ENCODE results near the gene EFCAB8.

EFCAB8 gene

GRCh38 chr20:32989507-32990283, 131.0 kb downstream of the EFCAB8 start:
- no peak for DNase-seq

- DNase-seq, result no peak
Measured at GRCh38 chr20:32990426-32990825, 131.7 kb downstream of the EFCAB8 start.

GRCh38 chr20:32991383-32991782, 132.7 kb downstream of the EFCAB8 start:
- DNase-seq, result no peak

- no peak for DNase-seq
Measured at GRCh38 chr20:32991792-32992641, 133.3 kb downstream of the EFCAB8 start.

- DNase-seq, result peak; percentile 22
Measured at GRCh38 chr20:32993496-32994050, 134.8 kb downstream of the EFCAB8 start.

GRCh38 chr20:32995802-32996201, 137.1 kb downstream of the EFCAB8 start:
- no peak for DNase-seq

GRCh38 chr20:32997431-32997830, 138.7 kb downstream of the EFCAB8 start:
- no peak for DNase-seq

- DNase-seq, result no peak
Measured at GRCh38 chr20:32999603-33000250, 141.0 kb downstream of the EFCAB8 start.

- DNase-seq, result no peak
Measured at GRCh38 chr20:33000802-33001466, 142.2 kb downstream of the EFCAB8 start.

- DNase-seq, result no peak
Measured at GRCh38 chr20:33002087-33002808, 143.5 kb downstream of the EFCAB8 start.

GRCh38 chr20:33004141-33004751, 145.5 kb downstream of the EFCAB8 start, which contains the start of gene SUN5:
Gene SUN5, minus strand, starts transcription at chr20:33004433. Its CDS starts 93 bp downstream, at chr20:33004340.
- DNase-seq, result no peak

GRCh38 chr20:33005132-33005566, 146.4 kb downstream of the EFCAB8 start:
- peak; percentile 49 for DNase-seq

- no peak for DNase-seq
Measured at GRCh38 chr20:33005908-33006775, 147.4 kb downstream of the EFCAB8 start.

GRCh38 chr20:33006776-33007375, 148.2 kb downstream of the EFCAB8 start:
- DNase-seq, result no peak

GRCh38 chr20:33007376-33008335, 148.9 kb downstream of the EFCAB8 start, which contains the start of gene BPIFB2:
Gene BPIFB2, plus strand, starts transcription at chr20:33007704. Its CDS starts 871 bp downstream, at chr20:33008575.
- no peak for DNase-seq

GRCh38 chr20:33008336-33009213, 149.9 kb downstream of the EFCAB8 start:
- no peak for DNase-seq
